GM18499 (cell line): ENCODE measurements around the gene IL25.
"Not testable (repeated sequence)": the region's sequence is repeated elsewhere in the genome, so short reads cannot be mapped to it uniquely, and the experiment has no call there.

ENCODE experiments used
- ATAC-seq: cut with Tn5 transposase; IDR thresholded peaks from one replicate; pipeline ENCODE4 v1.9.1; 2021; ENCODE audit warnings: moderate number of reproducible peaks; ENCODE audit not compliant: insufficient read depth, unreplicated experiment

The IL25 gene

GRCh38 chr14:23425798-23426197 lies 53.2 kb downstream of the IL25 start:
- not testable (repeated sequence) for ATAC-seq
